GM21360 (cell line): ENCODE data around the gene PROZ.

Experiments used
- ATAC-seq: cut with Tn5 transposase; IDR thresholded peaks from one replicate; pipeline ENCODE4 v1.9.1; 2021; ENCODE audit warnings: mild to moderate bottlenecking, moderate library complexity; ENCODE audit not compliant: unreplicated experiment

Gene PROZ

GRCh38 chr13:113119822-113120189 lies 38.6 kb upstream of the PROZ start:
- no peak for ATAC-seq

GRCh38 chr13:113120300-113121182 lies 37.9 kb upstream of the PROZ start:
- no peak for ATAC-seq

GRCh38 chr13:113121183-113121927 lies 37.1 kb upstream of the PROZ start:
- ATAC-seq = no peak

- ATAC-seq = no peak
Observed at GRCh38 chr13:113121928-113122471, 36.4 kb upstream of the PROZ start.

- no peak for ATAC-seq
Observed at GRCh38 chr13:113122550-113123225, 35.8 kb upstream of the PROZ start, which contains the start of gene F10. TSS of gene F10 (plus strand) at chr13:113122799. CDS start at chr13:113122856, 57 bp downstream.

- ATAC-seq = no peak
Observed at GRCh38 chr13:113123226-113124201, 34.9 kb upstream of the PROZ start.

- no peak for ATAC-seq
Observed at GRCh38 chr13:113124211-113124970, 34.1 kb upstream of the PROZ start.

GRCh38 chr13:113125506-113126264 lies 32.8 kb upstream of the PROZ start:
- ATAC-seq = no peak

- ATAC-seq = no peak
Observed at GRCh38 chr13:113126265-113127150, 31.9 kb upstream of the PROZ start.

- no peak for ATAC-seq
Observed at GRCh38 chr13:113129480-113129879, 29.0 kb upstream of the PROZ start.

GRCh38 chr13:113129921-113130750 lies 28.3 kb upstream of the PROZ start:
- no peak for ATAC-seq

- ATAC-seq = no peak
Observed at GRCh38 chr13:113135281-113135760, 23.1 kb upstream of the PROZ start.

- ATAC-seq = no peak
Observed at GRCh38 chr13:113137691-113138298, 20.7 kb upstream of the PROZ start.

GRCh38 chr13:113138792-113139551 lies 19.5 kb upstream of the PROZ start:
- ATAC-seq = no peak

GRCh38 chr13:113139577-113139976 lies 18.9 kb upstream of the PROZ start:
- ATAC-seq = no peak
